ENCODE data around the gene COL19A1. TPM values are rescaled to one million over a fixed set of nuclear protein-coding genes. Genes with fewer than 3 reads are reported as not detected.

COL19A1 gene
- polyA plus RNA-seq, 4 donors = 0.09 to 5.2 TPM; not detected in 2

- no peaks in the 10 kb centered on the region for H3K27me3 ChIP-seq (ENCODE audit: control insufficient read depth in 3 of 3, insufficient read depth in 3 of 3, low read length in 3 of 3)
- no peak overlapping the region for H3K4me3 ChIP-seq (ENCODE audit: low read depth in 1 of 3, low read length in 3 of 3)
- H3K9me3 ChIP-seq (ENCODE audit: control insufficient read depth in 2 of 2, insufficient read depth in 1 of 2, low read depth in 1 of 2, low read length in 1 of 2) = no peaks in the 10 kb centered on the region
- no peak overlapping the region for H3K27ac ChIP-seq (ENCODE audit: low read depth in 1 of 3, low read length in 2 of 3)
- WGBS, 3 donors = 35 to 50% (median 47%) methylated on average over 1 of the region's 1 CpG
- no peaks in the 10 kb centered on the region for H3K36me3 ChIP-seq (ENCODE audit: control insufficient read depth in 3 of 3, insufficient read depth in 2 of 3, low read depth in 1 of 3, low read length in 3 of 3)
- H3K4me1 ChIP-seq (ENCODE audit: control insufficient read depth in 3 of 3, insufficient read depth in 2 of 3, low read depth in 1 of 3, low read length in 2 of 3) = no peaks in the 10 kb centered on the region
- DNase-seq (no peak), FAIRE-seq (no peak)
Observed at GRCh38 chr6:69847492-69847788, 18.9 kb upstream of the COL19A1 start.

DNA sequence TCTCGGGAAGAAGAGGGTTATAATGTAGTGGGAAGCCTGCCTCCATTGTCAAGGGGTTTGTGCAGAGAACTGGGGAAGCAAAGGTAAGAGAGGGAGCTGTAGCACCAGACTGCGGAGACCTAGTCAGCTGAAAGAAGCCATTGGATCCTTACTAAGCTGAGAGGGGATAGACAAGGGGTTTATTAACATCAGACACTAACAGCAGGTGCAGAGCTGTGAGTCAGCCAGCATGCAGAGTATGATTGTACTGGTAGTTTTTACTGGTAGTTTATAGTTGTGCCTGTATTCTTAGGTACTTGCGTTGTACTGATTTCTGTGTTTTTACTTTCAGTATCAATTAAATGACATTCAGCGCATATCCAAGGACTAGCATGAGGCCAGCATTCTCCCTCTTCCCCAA is 17.8 kb upstream of the COL19A1 start:
- Histone ChIP-seq H3K4me3 (ENCODE audit: low read depth in 1 of 3, low read length in 3 of 3) (no peak overlapping the region), H3K9me3 (ENCODE audit: control insufficient read depth in 2 of 2, insufficient read depth in 1 of 2, low read depth in 1 of 2, low read length in 1 of 2) (no peaks in the 10 kb centered on the region), H3K27me3 (ENCODE audit: control insufficient read depth in 3 of 3, insufficient read depth in 3 of 3, low read length in 3 of 3) (no peaks in the 10 kb centered on the region), H3K36me3 (ENCODE audit: control insufficient read depth in 3 of 3, insufficient read depth in 2 of 3, low read depth in 1 of 3, low read length in 3 of 3) (no peaks in the 10 kb centered on the region), H3K4me1 (ENCODE audit: control insufficient read depth in 3 of 3, insufficient read depth in 2 of 3, low read depth in 1 of 3, low read length in 2 of 3) (no peaks in the 10 kb centered on the region), H3K27ac (ENCODE audit: low read depth in 1 of 3, low read length in 2 of 3) (no peak overlapping the region)
- 57 to 81% (median 60%) methylated on average over 4 of the region's 4 CpGs for WGBS, 3 donors
- DNase-seq = no peak
- FAIRE-seq = no peak

GRCh38 chr6:69852706-69853105 is 13.7 kb upstream of the COL19A1 start:
- H3K36me3 ChIP-seq (ENCODE audit: control insufficient read depth in 3 of 3, insufficient read depth in 2 of 3, low read depth in 1 of 3, low read length in 3 of 3) = no peaks in the 10 kb centered on the region
- 31 to 50% (median 42%) methylated on average over 1 of the region's 1 CpG for WGBS, 3 donors
- DNase-seq (no peak), FAIRE-seq (no peak)
- no peaks in the 10 kb centered on the region for H3K9me3 ChIP-seq (ENCODE audit: control insufficient read depth in 2 of 2, insufficient read depth in 1 of 2, low read depth in 1 of 2, low read length in 1 of 2)
- no peak overlapping the region for H3K4me3 ChIP-seq (ENCODE audit: low read depth in 1 of 3, low read length in 3 of 3)
- no peak overlapping the region for H3K27ac ChIP-seq (ENCODE audit: low read depth in 1 of 3, low read length in 2 of 3)
- H3K4me1 ChIP-seq (ENCODE audit: control insufficient read depth in 3 of 3, insufficient read depth in 2 of 3, low read depth in 1 of 3, low read length in 2 of 3) = no peaks in the 10 kb centered on the region
- H3K27me3 ChIP-seq (ENCODE audit: control insufficient read depth in 3 of 3, insufficient read depth in 3 of 3, low read length in 3 of 3) = no peaks in the 10 kb centered on the region

DNA sequence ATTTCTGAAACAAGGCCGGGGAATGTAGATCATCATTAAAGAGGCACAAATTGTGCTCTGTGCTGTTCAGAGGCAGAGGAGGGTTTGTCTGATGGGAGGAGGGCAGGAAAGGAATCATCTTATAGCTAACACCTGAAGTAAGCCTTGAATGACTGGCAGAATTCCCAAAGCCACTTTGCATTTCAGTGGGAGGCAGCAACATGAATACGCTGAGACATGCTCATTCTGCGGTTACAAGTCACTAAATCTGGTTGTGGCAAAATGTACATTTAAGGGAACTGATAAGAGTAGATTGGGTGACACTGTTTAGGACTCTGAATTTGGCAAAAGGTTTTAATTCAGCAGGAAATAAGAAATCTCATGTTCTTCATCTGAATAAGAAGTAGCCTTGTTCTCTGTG is 4.4 kb upstream of the COL19A1 start:
- 83 to 93% (median 93%) methylated on average over 3 of the region's 3 CpGs for WGBS, 3 donors
- Histone ChIP-seq H3K36me3 (ENCODE audit: control insufficient read depth in 3 of 3, insufficient read depth in 2 of 3, low read depth in 1 of 3, low read length in 3 of 3) (no peaks in the 10 kb centered on the region), H3K27me3 (ENCODE audit: control insufficient read depth in 3 of 3, insufficient read depth in 3 of 3, low read length in 3 of 3) (peaks cover 0 to 8% (median 0%) of the 10 kb centered on the region in 3 donors), H3K27ac (ENCODE audit: low read depth in 1 of 3, low read length in 2 of 3) (no peak overlapping the region), H3K4me3 (ENCODE audit: low read depth in 1 of 3, low read length in 3 of 3) (no peak overlapping the region), H3K9me3 (ENCODE audit: control insufficient read depth in 2 of 2, insufficient read depth in 1 of 2, low read depth in 1 of 2, low read length in 1 of 2) (peaks cover 0 to 5% of the 10 kb centered on the region in 2 donors), H3K4me1 (ENCODE audit: control insufficient read depth in 3 of 3, insufficient read depth in 2 of 3, low read depth in 1 of 3, low read length in 2 of 3) (no peaks in the 10 kb centered on the region)
- FAIRE-seq (no peak), DNase-seq (no peak)

- 82 to 90% (median 84%) methylated on average over 2 of the region's 2 CpGs for WGBS, 3 donors
- peaks cover 0 to 19% (median 0%) of the 10 kb centered on the region in 3 donors for H3K27me3 ChIP-seq (ENCODE audit: control insufficient read depth in 3 of 3, insufficient read depth in 3 of 3, low read length in 3 of 3)
- DNase-seq = no peak
Observed at GRCh38 chr6:69863766-69864165, 2.6 kb upstream of the COL19A1 start.

DNA sequence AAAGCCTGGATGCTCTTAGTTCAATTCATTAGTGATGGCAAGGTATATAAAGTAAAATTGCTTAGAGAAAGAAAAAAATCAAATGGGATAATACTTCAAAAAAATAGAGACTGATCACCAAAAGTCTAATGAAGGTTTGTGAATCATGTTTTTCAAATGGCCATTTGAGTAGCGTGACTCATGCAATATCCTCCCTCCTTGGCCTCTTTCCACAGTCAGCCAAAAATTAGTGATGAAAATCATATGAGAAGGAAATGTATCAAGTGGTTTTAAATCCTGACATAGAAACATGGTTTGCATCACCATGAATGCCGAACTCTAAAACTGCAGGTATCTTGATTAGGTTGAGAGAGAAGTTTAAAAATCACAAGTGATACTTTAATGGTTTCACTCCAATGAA is 1.2 kb upstream of the COL19A1 start:
- Histone ChIP-seq H3K4me3 (ENCODE audit: low read depth in 1 of 3, low read length in 3 of 3) (no peak overlapping the region), H3K27me3 (ENCODE audit: control insufficient read depth in 3 of 3, insufficient read depth in 3 of 3, low read length in 3 of 3) (peaks cover 0 to 22% (median 0%) of the 10 kb centered on the region in 3 donors), H3K4me1 (ENCODE audit: control insufficient read depth in 3 of 3, insufficient read depth in 2 of 3, low read depth in 1 of 3, low read length in 2 of 3) (no peaks in the 10 kb centered on the region), H3K9me3 (ENCODE audit: control insufficient read depth in 2 of 2, insufficient read depth in 1 of 2, low read depth in 1 of 2, low read length in 1 of 2) (no peaks in the 10 kb centered on the region), H3K36me3 (ENCODE audit: control insufficient read depth in 3 of 3, insufficient read depth in 2 of 3, low read depth in 1 of 3, low read length in 3 of 3) (no peaks in the 10 kb centered on the region), H3K27ac (ENCODE audit: low read depth in 1 of 3, low read length in 2 of 3) (no peak overlapping the region)
- 68 to 84% (median 82%) methylated on average over 2 of the region's 2 CpGs for WGBS, 3 donors
- FAIRE-seq (no peak), DNase-seq (no peak)

More at GRCh38 chr6:69863766-69864165, 2.6 kb upstream of the COL19A1 start:
- no peak overlapping the region for H3K4me3 ChIP-seq (ENCODE audit: low read depth in 1 of 3, low read length in 3 of 3)
- FAIRE-seq = no peak
- no peak overlapping the region for H3K27ac ChIP-seq (ENCODE audit: low read depth in 1 of 3, low read length in 2 of 3)
- H3K9me3 ChIP-seq (ENCODE audit: control insufficient read depth in 2 of 2, insufficient read depth in 1 of 2, low read depth in 1 of 2, low read length in 1 of 2) = peaks cover 0 to 5% of the 10 kb centered on the region in 2 donors
- H3K36me3 ChIP-seq (ENCODE audit: control insufficient read depth in 3 of 3, insufficient read depth in 2 of 3, low read depth in 1 of 3, low read length in 3 of 3) = no peaks in the 10 kb centered on the region
- H3K4me1 ChIP-seq (ENCODE audit: control insufficient read depth in 3 of 3, insufficient read depth in 2 of 3, low read depth in 1 of 3, low read length in 2 of 3) = no peaks in the 10 kb centered on the region

GRCh38 chr6:69866770-69867638 is 648 bp downstream of the COL19A1 start:
- H3K4me1 ChIP-seq (ENCODE audit: control insufficient read depth in 3 of 3, insufficient read depth in 2 of 3, low read depth in 1 of 3, low read length in 2 of 3) = no peaks in the 10 kb centered on the region
- FAIRE-seq (no peak), DNase-seq (peak; percentile 23 to 81)
- 0 to 1% (median 1%) methylated on average over 78 to 80 of the region's 80 CpGs for WGBS, 3 donors
- peak overlapping the region in 2 of 3 donors; percentile 1 to 8 for H3K27ac ChIP-seq (ENCODE audit: low read depth in 1 of 3, low read length in 2 of 3)
- peak overlapping the region; percentile 44 to 50 (median 47) for H3K4me3 ChIP-seq (ENCODE audit: low read depth in 1 of 3, low read length in 3 of 3)
- peaks cover 0 to 22% (median 0%) of the 10 kb centered on the region in 3 donors for H3K27me3 ChIP-seq (ENCODE audit: control insufficient read depth in 3 of 3, insufficient read depth in 3 of 3, low read length in 3 of 3)
- H3K9me3 ChIP-seq (ENCODE audit: control insufficient read depth in 2 of 2, insufficient read depth in 1 of 2, low read depth in 1 of 2, low read length in 1 of 2) = no peaks in the 10 kb centered on the region
- H3K36me3 ChIP-seq (ENCODE audit: control insufficient read depth in 3 of 3, insufficient read depth in 2 of 3, low read depth in 1 of 3, low read length in 3 of 3) = no peaks in the 10 kb centered on the region

DNA sequence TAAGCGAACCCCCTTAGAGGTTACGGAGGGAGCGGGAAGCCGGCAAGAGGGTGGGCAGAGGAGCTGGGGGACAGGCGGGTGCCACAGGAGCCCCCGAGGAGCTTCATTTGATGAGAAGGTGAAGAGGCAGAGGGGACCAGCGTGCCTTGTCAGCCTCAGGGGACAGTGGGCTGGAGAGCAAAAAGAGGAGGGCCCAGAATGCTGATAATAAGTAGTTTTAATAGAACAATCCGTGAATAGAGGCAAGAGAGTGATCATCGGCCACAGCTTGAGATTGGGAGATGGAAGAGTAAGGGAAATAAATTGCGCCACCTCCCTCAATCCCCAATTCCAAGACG is 1.3 kb downstream of the COL19A1 start:
- WGBS, 3 donors = 10 to 14% (median 10%) methylated on average over 11 of the region's 11 CpGs
- Histone ChIP-seq H3K27me3 (ENCODE audit: control insufficient read depth in 3 of 3, insufficient read depth in 3 of 3, low read length in 3 of 3) (peaks cover 0 to 22% (median 0%) of the 10 kb centered on the region in 3 donors), H3K27ac (ENCODE audit: low read depth in 1 of 3, low read length in 2 of 3) (peak overlapping the region in 1 of 3 donors; percentile 8), H3K4me3 (ENCODE audit: low read depth in 1 of 3, low read length in 3 of 3) (peak overlapping the region; percentile 44 to 50 (median 47)), H3K4me1 (ENCODE audit: control insufficient read depth in 3 of 3, insufficient read depth in 2 of 3, low read depth in 1 of 3, low read length in 2 of 3) (peaks cover 0 to 1% (median 0%) of the 10 kb centered on the region in 3 donors), H3K9me3 (ENCODE audit: control insufficient read depth in 2 of 2, insufficient read depth in 1 of 2, low read depth in 1 of 2, low read length in 1 of 2) (no peaks in the 10 kb centered on the region), H3K36me3 (ENCODE audit: control insufficient read depth in 3 of 3, insufficient read depth in 2 of 3, low read depth in 1 of 3, low read length in 3 of 3) (no peaks in the 10 kb centered on the region)
- no peak for DNase-seq
- no peak for FAIRE-seq
